GM18499 (cell line): Measurements from ENCODE around the gene SEPTIN10.
"Not testable (repeated sequence)": the region's sequence is repeated elsewhere in the genome, so short reads cannot be mapped to it uniquely, and the experiment has no call there.

Experiments
- ATAC-seq: cut with Tn5 transposase; IDR thresholded peaks from one replicate; pipeline ENCODE4 v1.9.1; 2021; ENCODE audit warnings: moderate number of reproducible peaks; ENCODE audit not compliant: insufficient read depth, unreplicated experiment

SEPTIN10 gene

GRCh38 chr2:109613922-109614714, at the start of gene SEPTIN10, which contains the start of gene SOWAHC:
TSS of gene SEPTIN10 (minus strand) at chr2:109613966. CDS start at chr2:109613827, 139 bp downstream.
TSS of gene SOWAHC (plus strand) at chr2:109614364. CDS start at chr2:109614490, 126 bp downstream.
- ATAC-seq = peak; percentile 61

GRCh38 chr2:109662889-109663288, 49.1 kb upstream of the SEPTIN10 start:
- no peak for ATAC-seq

GRCh38 chr2:109660046-109660860, 46.5 kb upstream of the SEPTIN10 start:
- ATAC-seq = no peak

GRCh38 chr2:109659396-109660045, 45.8 kb upstream of the SEPTIN10 start:
- ATAC-seq = no peak

- no peak for ATAC-seq
These were observed 41.5 kb upstream of the SEPTIN10 start for GRCh38 chr2:109655287-109655686.

GRCh38 chr2:109654326-109655050, 40.7 kb upstream of the SEPTIN10 start:
- no peak for ATAC-seq

- ATAC-seq = no peak
These were observed 36.2 kb upstream of the SEPTIN10 start for GRCh38 chr2:109649736-109650695.

- ATAC-seq = no peak
These were observed 34.3 kb upstream of the SEPTIN10 start for GRCh38 chr2:109648041-109648527.

- ATAC-seq = no peak
These were observed 33.9 kb upstream of the SEPTIN10 start for GRCh38 chr2:109647636-109648035.

GRCh38 chr2:109646961-109647360, 33.2 kb upstream of the SEPTIN10 start:
- ATAC-seq = no peak

GRCh38 chr2:109645412-109646184, 31.8 kb upstream of the SEPTIN10 start:
- ATAC-seq = no peak

GRCh38 chr2:109644571-109645275, 31.0 kb upstream of the SEPTIN10 start:
- ATAC-seq = no peak

GRCh38 chr2:109640000-109640399, 26.2 kb upstream of the SEPTIN10 start:
- ATAC-seq = not testable (repeated sequence)

GRCh38 chr2:109638795-109639194, 25.0 kb upstream of the SEPTIN10 start:
- ATAC-seq = no peak

GRCh38 chr2:109637749-109638570, 24.2 kb upstream of the SEPTIN10 start:
- ATAC-seq = peak; percentile 59

- ATAC-seq = no peak
These were observed 22.6 kb upstream of the SEPTIN10 start for GRCh38 chr2:109636317-109636716.
